Stimulated activated CD4-positive, alpha-beta T cell treated with anti-CD3 and anti-CD28 coated beads, Interleukin-12 subunit alpha, Interleukin-12 subunit beta, amount 100 ng/mL, for 24 hours (primary cell): Measurements from ENCODE around the gene CPSF6.
"Not testable (repeated sequence)": the region's sequence is repeated elsewhere in the genome, so short reads cannot be mapped to it uniquely, and the experiment has no call there.

ENCODE experiments used
- DNase-seq, 2 experiments: peaks; one replicate each; pipeline ENCODE4 v3.0.0-alpha.2; 2020; ENCODE audit warnings: low read depth in 2 of 2

CPSF6 gene

GRCh38 chr12:69239352-69239921, at the start of gene CPSF6:
TSS of gene CPSF6 (plus strand) at chr12:69239569. CDS start at chr12:69239647, 78 bp downstream.
- DNase-seq, result peak; percentile 92 to 96

- DNase-seq, result no peak
These were observed 42.8 kb upstream of the CPSF6 start for GRCh38 chr12:69196302-69197288.

- DNase-seq, result not testable (repeated sequence)
These were observed 39.4 kb upstream of the CPSF6 start for GRCh38 chr12:69199976-69200375.

GRCh38 chr12:69204191-69204590, 35.2 kb upstream of the CPSF6 start:
- DNase-seq, result no peak

- DNase-seq, result no peak
These were observed 28.7 kb upstream of the CPSF6 start for GRCh38 chr12:69210661-69211060.

- DNase-seq, result no peak
These were observed 28.2 kb upstream of the CPSF6 start for GRCh38 chr12:69211160-69211559.

- no peak for DNase-seq
These were observed 25.2 kb upstream of the CPSF6 start for GRCh38 chr12:69214169-69214568.

GRCh38 chr12:69225251-69225910, 14.0 kb upstream of the CPSF6 start:
- DNase-seq, result no peak

- no peak for DNase-seq
These were observed 7.9 kb upstream of the CPSF6 start for GRCh38 chr12:69231479-69231878.

- DNase-seq, result no peak
These were observed 599 bp upstream of the CPSF6 start for GRCh38 chr12:69238589-69239351.

GRCh38 chr12:69239922-69240630, 707 bp downstream of the CPSF6 start:
- DNase-seq, result peak in 1 of 2 experiments; percentile 28

GRCh38 chr12:69240631-69240995, 1.2 kb downstream of the CPSF6 start:
- DNase-seq, result peak in 1 of 2 experiments; percentile 36

GRCh38 chr12:69241438-69242092, 2.2 kb downstream of the CPSF6 start:
- no peak for DNase-seq

- no peak for DNase-seq
These were observed 4.0 kb downstream of the CPSF6 start for GRCh38 chr12:69243099-69244084.

GRCh38 chr12:69247268-69248018, 8.1 kb downstream of the CPSF6 start:
- no peak for DNase-seq

GRCh38 chr12:69252033-69252432, 12.7 kb downstream of the CPSF6 start:
- DNase-seq, result no peak

- DNase-seq, result no peak
These were observed 14.7 kb downstream of the CPSF6 start for GRCh38 chr12:69254046-69254445.

GRCh38 chr12:69254862-69255261, 15.5 kb downstream of the CPSF6 start:
- no peak for DNase-seq

- no peak for DNase-seq
These were observed 19.3 kb downstream of the CPSF6 start for GRCh38 chr12:69258655-69259054.
